ENCODE measurements around the gene PGA5.

DNA sequence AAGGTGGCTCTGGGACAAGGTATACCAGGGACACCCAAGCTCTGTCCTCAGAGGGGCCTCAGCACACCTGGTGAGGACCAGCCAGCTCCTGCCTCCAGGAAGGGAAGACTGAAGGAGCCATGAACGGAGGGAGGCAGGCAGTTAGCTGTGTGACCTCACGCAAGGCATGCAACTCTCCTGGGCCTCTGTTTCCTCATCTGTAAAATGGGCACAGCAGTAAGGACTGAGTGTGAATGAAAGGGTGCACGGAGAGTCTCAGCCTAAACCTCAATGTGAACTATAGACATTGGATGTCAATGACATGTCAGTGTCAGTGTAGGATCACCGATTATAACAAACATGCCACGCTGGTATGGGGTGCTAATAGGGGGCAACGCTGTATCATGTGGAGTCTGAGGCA is 18.4 kb downstream of the PGA5 start:
- no peak for TF ChIP-seq EP300 (IDR thresholded peaks at IDR 0.05; ENCODE audit: low read depth)
- TF ChIP-seq, protein P1, sequence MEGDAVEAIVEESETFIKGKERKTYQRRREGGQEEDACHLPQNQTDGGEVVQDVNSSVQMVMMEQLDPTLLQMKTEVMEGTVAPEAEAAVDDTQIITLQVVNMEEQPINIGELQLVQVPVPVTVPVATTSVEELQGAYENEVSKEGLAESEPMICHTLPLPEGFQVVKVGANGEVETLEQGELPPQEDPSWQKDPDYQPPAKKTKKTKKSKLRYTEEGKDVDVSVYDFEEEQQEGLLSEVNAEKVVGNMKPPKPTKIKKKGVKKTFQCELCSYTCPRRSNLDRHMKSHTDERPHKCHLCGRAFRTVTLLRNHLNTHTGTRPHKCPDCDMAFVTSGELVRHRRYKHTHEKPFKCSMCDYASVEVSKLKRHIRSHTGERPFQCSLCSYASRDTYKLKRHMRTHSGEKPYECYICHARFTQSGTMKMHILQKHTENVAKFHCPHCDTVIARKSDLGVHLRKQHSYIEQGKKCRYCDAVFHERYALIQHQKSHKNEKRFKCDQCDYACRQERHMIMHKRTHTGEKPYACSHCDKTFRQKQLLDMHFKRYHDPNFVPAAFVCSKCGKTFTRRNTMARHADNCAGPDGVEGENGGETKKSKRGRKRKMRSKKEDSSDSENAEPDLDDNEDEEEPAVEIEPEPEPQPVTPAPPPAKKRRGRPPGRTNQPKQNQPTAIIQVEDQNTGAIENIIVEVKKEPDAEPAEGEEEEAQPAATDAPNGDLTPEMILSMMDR (IDR thresholded peaks at IDR 0.05): no peak
- no peak for TF ChIP-seq POLR2A (IDR thresholded peaks at IDR 0.05)
- no peak for TF ChIP-seq POLR2AphosphoS5 (IDR thresholded peaks at IDR 0.05)
